Bronchial epithelial cell (primary cell): ENCODE results near the gene EIF4G3. TPM values are rescaled to one million over a fixed set of nuclear protein-coding genes. Genes with fewer than 3 reads are reported as not detected.

Experiments
- DNase-seq: peaks from one replicate; pipeline ENCODE4 v3.0.0-alpha.2; 2010; ENCODE audit warnings: low read depth
- FAIRE-seq: peaks from 2 replicates; lab custom pipeline; 2011; peaks lifted over from hg19 to GRCh38; lab: Jason Lieb, UNC
- H3K27me3 ChIP-seq: 2 replicates; pipeline ENCODE4 v1.5.1; 2011; ENCODE audit warnings: low read length; ENCODE audit not compliant: control insufficient read depth, insufficient read depth
- H3K36me3 ChIP-seq: 2 replicates; pipeline ENCODE4 v1.5.1; 2011; ENCODE audit warnings: low read length; ENCODE audit not compliant: control insufficient read depth, insufficient read depth
- H3K4me3 ChIP-seq: 2 replicates; pipeline ENCODE4 v1.5.1; 2011; ENCODE audit warnings: mild to moderate bottlenecking, low read depth, low read length, control low read depth
- total RNA-seq: library from RNA; depleted of rRNA; stranded (reverse); fragments of >200 nt; gene quantifications from 2 replicates; pipeline ENCODE4 v1.2.1, GENCODE V29; 2014
- TF ChIP-seq, protein P1 (sequence below): IDR thresholded peaks from 2 replicates; pipeline ENCODE4 v1.5.1; 2011; ENCODE audit warnings: mild to moderate bottlenecking, moderate library complexity, low read length, control low read depth, inconsistent platforms; ENCODE audit not compliant: insufficient read depth, severe bottlenecking

Gene EIF4G3
- total RNA-seq, 1 donor from 2014 or later: 20.5 TPM

DNA sequence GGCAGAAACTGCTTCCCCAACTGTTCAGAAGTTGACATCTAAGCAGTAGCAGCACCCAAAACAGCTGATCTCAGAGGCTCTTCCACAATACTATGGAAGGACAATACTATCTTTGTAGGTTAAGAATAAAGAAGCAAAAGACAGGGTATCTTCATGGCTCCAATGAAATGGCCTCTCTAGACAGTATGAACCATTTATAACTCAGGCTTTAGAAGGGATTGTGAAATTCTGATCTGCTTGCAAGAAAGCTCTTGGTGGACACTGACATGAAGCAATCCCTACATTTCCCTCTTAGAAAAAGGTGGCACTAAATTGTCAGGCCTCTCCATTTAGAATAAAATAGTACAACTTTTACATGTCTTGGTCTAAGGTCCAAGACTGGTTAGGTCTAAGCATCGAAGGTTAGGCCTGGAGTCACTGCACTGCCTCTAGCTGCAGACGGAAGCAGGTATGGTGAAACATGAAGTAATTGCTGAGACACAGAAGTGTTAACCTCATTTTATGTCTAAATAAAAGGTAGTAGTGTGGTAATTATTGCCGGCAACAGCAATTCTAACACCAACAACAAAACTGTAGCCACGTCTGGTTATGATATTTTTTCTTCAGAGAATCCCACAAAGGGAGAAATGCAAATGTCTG, 339.0 kb downstream of the EIF4G3 start:
- TF ChIP-seq, protein P1, sequence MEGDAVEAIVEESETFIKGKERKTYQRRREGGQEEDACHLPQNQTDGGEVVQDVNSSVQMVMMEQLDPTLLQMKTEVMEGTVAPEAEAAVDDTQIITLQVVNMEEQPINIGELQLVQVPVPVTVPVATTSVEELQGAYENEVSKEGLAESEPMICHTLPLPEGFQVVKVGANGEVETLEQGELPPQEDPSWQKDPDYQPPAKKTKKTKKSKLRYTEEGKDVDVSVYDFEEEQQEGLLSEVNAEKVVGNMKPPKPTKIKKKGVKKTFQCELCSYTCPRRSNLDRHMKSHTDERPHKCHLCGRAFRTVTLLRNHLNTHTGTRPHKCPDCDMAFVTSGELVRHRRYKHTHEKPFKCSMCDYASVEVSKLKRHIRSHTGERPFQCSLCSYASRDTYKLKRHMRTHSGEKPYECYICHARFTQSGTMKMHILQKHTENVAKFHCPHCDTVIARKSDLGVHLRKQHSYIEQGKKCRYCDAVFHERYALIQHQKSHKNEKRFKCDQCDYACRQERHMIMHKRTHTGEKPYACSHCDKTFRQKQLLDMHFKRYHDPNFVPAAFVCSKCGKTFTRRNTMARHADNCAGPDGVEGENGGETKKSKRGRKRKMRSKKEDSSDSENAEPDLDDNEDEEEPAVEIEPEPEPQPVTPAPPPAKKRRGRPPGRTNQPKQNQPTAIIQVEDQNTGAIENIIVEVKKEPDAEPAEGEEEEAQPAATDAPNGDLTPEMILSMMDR: no peak
- Histone ChIP-seq H3K4me3 (no peak overlapping the region), H3K36me3 (peaks cover 3% of the 10 kb centered on the region), H3K27me3 (no peaks in the 10 kb centered on the region)
- no peak for DNase-seq
- FAIRE-seq: no peak

DNA sequence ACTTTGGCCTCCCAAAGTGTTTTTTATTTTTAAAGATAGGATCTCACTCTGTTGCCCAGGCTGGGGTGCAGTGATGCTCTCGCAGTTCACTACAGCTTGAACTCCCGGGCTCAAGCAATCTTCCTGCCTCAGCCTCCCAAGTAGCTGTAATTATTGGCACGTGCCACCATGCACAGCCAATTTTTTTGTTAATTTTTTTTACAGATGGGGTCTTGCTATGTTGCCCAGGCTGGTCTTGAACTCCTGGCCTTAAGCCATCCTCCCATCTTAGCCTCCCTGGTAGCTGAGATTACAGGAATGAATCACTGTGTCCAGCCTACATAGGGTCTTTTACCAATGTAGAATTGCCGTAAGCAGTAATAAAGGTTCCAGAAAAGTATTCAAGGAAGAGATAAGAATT, 340.5 kb downstream of the EIF4G3 start:
- TF ChIP-seq, protein P1: no peak
- Histone ChIP-seq H3K36me3 (peaks cover 3% of the 10 kb centered on the region), H3K27me3 (no peaks in the 10 kb centered on the region), H3K4me3 (no peak overlapping the region)
- no peak for DNase-seq
- FAIRE-seq: no peak

DNA sequence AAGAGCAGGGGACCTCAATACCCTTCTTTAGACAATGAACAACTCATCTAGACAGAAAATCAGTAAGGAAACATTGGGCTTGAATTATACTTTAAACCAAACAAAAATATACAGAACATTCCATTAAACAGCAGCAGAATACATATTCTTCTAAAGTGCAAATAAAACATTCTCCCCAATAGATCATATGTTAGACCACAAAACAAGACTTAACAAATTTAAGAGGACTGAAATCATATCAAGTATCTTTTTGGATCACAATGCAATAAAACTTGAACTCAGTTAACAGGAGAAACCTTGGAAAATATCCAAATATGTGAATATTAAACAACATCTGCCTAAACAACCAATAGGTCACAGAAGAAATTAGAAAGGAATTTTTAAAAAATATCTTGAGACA, 341.9 kb downstream of the EIF4G3 start:
- Histone ChIP-seq H3K4me3 (no peak overlapping the region), H3K27me3 (no peaks in the 10 kb centered on the region), H3K36me3 (peaks cover under 1% of the 10 kb centered on the region)
- FAIRE-seq (no peak), DNase-seq (peak; percentile 19)
- TF ChIP-seq, protein P1: no peak

DNA sequence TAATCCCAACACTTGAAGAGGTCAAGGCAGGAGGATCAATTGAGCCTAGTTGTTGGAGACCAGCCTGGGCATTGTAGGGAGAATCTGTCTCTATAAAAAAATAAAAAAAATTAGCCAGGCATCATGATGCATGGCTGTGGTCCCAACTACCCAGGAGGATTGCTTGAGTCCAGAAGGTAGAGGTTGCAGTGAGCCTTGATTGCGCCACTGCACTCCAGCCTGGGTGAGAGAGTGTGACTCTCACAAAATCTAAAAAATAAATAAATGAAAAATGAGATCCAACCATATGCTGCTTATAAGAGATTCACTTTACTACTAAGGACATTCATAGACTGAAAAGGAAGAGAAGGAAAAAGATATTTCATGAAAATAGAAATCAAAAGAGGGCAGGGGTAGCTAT, 342.5 kb downstream of the EIF4G3 start:
- no peaks in the 10 kb centered on the region for H3K36me3 ChIP-seq
- DNase-seq: no peak
- no peaks in the 10 kb centered on the region for H3K27me3 ChIP-seq
- H3K4me3 ChIP-seq: no peak overlapping the region
- TF ChIP-seq, protein P1: no peak
- no peak for FAIRE-seq

DNA sequence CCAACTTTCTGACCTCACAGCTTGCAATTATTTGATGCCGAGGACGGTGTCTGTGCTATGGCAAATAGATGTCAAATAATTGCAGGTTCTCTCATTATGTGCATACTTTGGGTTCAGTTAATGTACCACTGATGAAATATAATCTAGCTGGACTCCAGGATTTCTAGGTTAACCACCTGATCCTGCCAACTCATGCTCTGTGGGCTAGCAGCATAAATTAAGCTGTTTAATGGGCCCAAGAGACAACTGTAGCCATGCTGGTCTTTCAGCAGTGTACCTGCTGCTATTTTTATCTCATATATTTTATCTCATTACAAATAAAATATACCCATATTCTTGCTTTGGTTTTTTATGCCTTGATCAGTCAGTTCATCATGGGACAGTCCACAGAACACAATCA, 346.3 kb downstream of the EIF4G3 start:
- H3K36me3 ChIP-seq: peaks cover 3% of the 10 kb centered on the region
- DNase-seq: no peak
- TF ChIP-seq, protein P1: no peak
- FAIRE-seq: no peak
- H3K27me3 ChIP-seq: no peaks in the 10 kb centered on the region
- no peak overlapping the region for H3K4me3 ChIP-seq

DNA sequence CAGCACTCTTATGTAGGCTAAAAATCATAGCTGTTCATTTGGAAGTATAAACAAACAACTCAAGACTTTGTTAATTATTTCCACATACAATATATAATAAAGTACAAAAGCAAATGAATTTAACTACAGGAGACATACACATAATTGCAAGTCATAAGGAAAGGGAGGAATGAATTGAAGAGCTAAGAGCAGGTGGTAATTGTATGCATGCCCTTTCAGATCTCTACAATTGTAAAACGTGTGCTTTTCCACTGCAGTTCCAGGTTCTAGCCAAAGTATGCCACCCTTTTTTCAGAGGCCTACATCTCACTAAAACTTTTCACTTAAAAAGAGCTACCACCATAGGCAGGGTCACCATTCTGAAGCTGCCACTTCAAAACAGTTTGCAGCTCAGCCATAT, 346.8 kb downstream of the EIF4G3 start:
- no peak overlapping the region for H3K4me3 ChIP-seq
- TF ChIP-seq, protein P1: no peak
- no peaks in the 10 kb centered on the region for H3K27me3 ChIP-seq
- no peak for FAIRE-seq
- no peak for DNase-seq
- peaks cover 3% of the 10 kb centered on the region for H3K36me3 ChIP-seq
